ENCODE measurements around the gene LLGL2. TPM values are rescaled to one million over a fixed set of nuclear protein-coding genes. Genes with fewer than 3 reads are reported as not detected.

Gene LLGL2
- total RNA-seq, 1 donor from 2014 or later, result 19.1 TPM

GRCh38 chr17:75611851-75612429 lies 86.4 kb downstream of the LLGL2 start:
- intact Hi-C loops (cut with micrococcal nuclease), result no loop called here

DNA sequence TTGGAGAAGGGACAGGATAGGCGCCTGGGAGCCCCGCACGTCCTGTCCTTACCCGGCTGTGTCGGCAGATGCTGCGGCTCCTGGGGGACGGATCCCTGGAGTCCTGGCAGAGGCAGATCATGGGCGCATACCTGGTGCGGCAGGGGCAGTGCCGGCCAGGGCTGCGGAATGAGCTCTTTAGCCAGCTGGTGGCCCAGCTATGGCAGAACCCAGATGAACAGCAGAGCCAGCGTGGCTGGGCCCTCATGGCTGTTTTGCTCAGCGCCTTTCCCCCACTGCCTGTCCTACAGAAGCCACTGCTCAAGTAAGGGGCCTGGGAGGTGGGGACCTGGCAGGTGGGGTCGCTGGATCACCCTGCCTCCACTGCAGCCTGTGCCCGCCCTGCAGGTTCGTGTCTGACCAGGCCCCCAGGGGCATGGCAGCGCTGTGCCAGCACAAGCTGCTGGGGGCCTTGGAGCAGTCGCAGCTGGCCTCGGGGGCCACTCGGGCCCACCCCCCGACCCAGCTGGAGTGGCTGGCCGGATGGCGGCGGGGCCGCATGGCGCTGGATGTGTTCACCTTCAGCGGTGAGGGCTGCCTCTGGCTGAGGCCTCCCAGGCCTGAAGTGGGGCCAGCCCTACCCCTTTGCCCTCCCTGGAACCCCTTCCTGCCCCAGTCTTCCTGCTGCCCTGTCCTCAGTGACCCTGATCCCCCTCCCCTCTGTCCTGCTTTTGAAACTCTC lies 87.6 kb downstream of the LLGL2 start:
- intact Hi-C loops (cut with micrococcal nuclease), result no loop called here

DNA sequence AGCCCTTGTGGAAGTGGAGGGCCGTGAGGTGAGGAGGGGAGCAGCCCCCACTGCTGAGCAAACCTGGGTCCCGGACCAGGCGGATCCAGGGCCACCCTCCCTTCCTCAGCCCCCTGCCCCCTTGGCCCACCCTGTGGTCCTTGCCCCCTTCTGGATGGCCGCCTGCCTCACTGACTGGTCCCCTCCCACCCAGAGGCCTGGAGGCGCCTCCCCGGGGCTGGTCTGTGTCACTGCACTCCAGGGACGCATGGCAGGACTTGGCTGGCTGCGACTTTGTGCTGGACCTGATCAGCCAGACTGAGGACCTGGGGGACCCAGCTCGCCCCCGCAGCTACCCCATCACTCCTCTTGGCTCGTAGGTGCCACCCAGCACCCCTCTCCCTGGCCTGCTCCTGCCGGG lies 88.5 kb downstream of the LLGL2 start:
- intact Hi-C loops (cut with micrococcal nuclease), result no loop called here

- intact Hi-C loops (cut with micrococcal nuclease), result no loop called here
Observed at GRCh38 chr17:75614556-75615270, 89.2 kb downstream of the LLGL2 start.

DNA sequence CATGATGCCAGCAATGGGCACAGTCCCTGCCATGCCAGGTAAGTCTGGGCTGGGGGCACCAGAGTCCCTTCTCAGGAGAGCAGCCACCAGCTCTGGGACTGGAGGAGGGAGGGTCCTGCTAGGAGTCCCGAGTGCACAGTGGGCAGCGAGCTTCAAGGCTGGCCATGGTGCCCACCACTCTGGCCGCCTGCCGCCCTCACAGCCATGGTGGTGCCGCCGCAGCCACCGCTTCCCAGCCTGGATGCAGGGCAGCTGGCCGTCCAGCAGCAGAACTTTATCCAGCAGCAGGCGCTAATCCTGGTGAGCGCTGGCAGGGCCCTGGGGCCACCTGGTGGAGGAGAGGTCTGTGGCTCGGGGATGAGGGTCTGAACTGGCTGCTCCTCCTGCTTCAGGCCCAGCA lies 89.8 kb downstream of the LLGL2 start:
- intact Hi-C loops (cut with micrococcal nuclease), result no loop called here

- intact Hi-C loops (cut with micrococcal nuclease), result no loop called here
Observed at GRCh38 chr17:75616521-75617122, 91.1 kb downstream of the LLGL2 start.

DNA sequence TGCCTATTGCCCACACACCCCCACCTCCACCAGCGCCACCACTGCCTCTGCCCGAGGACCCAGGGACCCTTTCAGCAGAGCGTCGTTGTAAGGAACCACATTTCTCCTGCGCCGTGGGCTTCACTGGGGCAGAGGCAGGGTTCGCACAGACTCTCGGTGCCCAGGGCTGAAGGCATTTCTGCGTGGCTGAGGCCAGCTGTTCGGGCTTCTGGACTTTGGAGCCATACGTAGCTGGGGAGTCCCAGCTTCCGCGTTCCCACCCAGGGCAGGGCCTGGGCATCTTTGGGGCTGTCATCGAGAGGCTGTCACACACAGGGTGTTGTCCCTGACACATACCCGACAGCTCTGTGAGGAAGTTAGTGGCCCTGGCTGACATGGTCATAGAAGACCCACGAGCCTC lies 91.7 kb downstream of the LLGL2 start:
- intact Hi-C loops (cut with micrococcal nuclease), result no loop called here

DNA sequence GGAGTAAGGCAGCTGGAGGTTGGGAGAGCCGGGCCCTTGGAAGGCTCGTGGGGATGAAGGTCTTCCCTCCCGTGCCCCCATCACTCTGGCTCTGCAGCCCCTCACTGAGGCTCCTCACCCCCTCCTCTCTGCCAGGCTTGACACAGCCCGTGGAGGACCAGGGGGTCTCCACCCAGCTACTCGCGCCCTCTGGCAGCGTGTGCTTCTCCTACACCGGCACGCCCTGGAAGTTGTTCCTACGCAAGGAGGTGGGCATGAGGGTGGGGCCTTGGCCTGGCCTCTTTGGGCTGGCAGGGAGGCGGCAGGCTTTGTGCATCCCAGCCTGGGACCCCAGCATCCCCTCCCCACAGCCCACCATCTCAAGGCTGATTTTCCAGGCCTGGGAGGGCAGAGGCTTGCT lies 92.2 kb downstream of the LLGL2 start:
- intact Hi-C loops (cut with micrococcal nuclease), result no loop called here

- intact Hi-C loops (cut with micrococcal nuclease), result no loop called here
Observed at GRCh38 chr17:75619506-75620431, 94.3 kb downstream of the LLGL2 start.

GRCh38 chr17:75621489-75621888 lies 96.0 kb downstream of the LLGL2 start:
- intact Hi-C loops (cut with micrococcal nuclease), result no loop called here

DNA sequence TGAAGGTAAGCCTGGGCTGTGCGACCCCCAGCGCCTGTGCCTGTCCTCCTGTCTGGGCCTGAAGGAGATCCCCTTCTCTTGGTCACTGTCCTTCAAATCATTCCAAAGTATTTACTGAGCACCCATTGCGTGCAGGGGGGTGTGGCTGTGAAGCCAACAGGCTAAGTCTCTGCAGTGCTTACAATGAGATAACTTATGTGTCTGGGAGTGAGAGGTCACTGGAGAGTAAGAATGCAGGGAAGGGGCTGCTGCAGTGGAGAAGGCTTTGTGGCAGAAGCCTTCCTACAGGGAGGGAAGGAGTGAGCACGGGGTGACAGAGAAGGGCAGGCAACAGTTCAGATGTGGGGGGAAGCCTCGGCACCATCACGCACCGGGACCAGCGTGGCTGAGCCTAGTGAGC lies 96.6 kb downstream of the LLGL2 start:
- intact Hi-C loops (cut with micrococcal nuclease), result no loop called here

GRCh38 chr17:75622771-75623273 lies 97.3 kb downstream of the LLGL2 start:
- intact Hi-C loops (cut with micrococcal nuclease), result no loop called here

GRCh38 chr17:75623386-75623785 lies 97.9 kb downstream of the LLGL2 start:
- intact Hi-C loops (cut with micrococcal nuclease), result no loop called here

GRCh38 chr17:75624021-75624420 lies 98.5 kb downstream of the LLGL2 start:
- intact Hi-C loops (cut with micrococcal nuclease), result no loop called here

Other genes with a start within 250 kb of the LLGL2 start
- gene SLC25A19, start 236.3 kb upstream of the LLGL2 start, total RNA-seq, result 45.8 and 47.6 TPM in 2 replicates
- gene GRB2, start 120.0 kb upstream of the LLGL2 start, total RNA-seq, result 163 and 173 TPM in 2 replicates
- gene TMEM94, start 69.1 kb upstream of the LLGL2 start, total RNA-seq, result 72.9 and 73.3 TPM in 2 replicates
- gene CASKIN2, start 10.2 kb upstream of the LLGL2 start, total RNA-seq, result 0.77 and 1.1 TPM in 2 replicates
- gene TSEN54, start 9.2 kb upstream of the LLGL2 start, total RNA-seq, result 69.4 and 70.0 TPM in 2 replicates
- gene MYO15B, start 62.1 kb downstream of the LLGL2 start, total RNA-seq, result 53.8 and 55.5 TPM in 2 replicates
- gene SMIM5, start 107.7 kb downstream of the LLGL2 start, total RNA-seq, result 0.50 and 0.52 TPM in 2 replicates
- 39.3 and 42.2 TPM in 2 replicates for gene RECQL5, start 141.5 kb downstream of the LLGL2 start, total RNA-seq
- 93.6 and 97.7 TPM in 2 replicates for gene SAP30BP, start 141.6 kb downstream of the LLGL2 start, total RNA-seq
- 0.30 and 1.7 TPM in 2 replicates for gene ITGB4, start 195.8 kb downstream of the LLGL2 start, total RNA-seq
- 47.6 and 52.9 TPM in 2 replicates for gene GALK1, start 239.5 kb downstream of the LLGL2 start, total RNA-seq

All from T-helper 2 cell treated with Interferon-gamma antibody and Interleukin-4, amounts not matched to agents 100 ng/mL and 5 ng/mL, for 36 hours (primary cell).